HEK293 (cell line): Measurements from ENCODE around the gene LPCAT1.

Experiments
- CTCF ChIA-PET: fragments of 350-600 bp; formaldehyde crosslinking; extraction: SDS; loops from one replicate; lab custom pipeline; 2021; ENCODE audit warnings: antibody characterized with exemption; lab: Yijun Ruan, JAX
- POLR2A ChIA-PET: fragments of 300-600 bp; formaldehyde crosslinking; extraction: SDS; loops from one replicate; lab custom pipeline; 2020; ENCODE audit warnings: antibody characterized with exemption, inconsistent platforms; lab: Yijun Ruan, JAX
- H3K27ac ChIP-seq: fragments of 200-500 bp; sonication (Bioruptor generic); 2 replicates; pipeline ENCODE4 v1.5.1; 2014; ENCODE audit warnings: low read depth, low read length, control low read depth, inconsistent platforms; ENCODE audit errors: extremely low read depth
- H3K36me3 ChIP-seq, 2 experiments: fragments of 200-500 bp in 1 of 2; sonication (Bioruptor generic) in 1 of 2; 1 replicate in 1 of 2; 2 replicates in 1 of 2; pipeline ENCODE4 v1.5.1; 2014 to 2017; ENCODE audit warnings: inconsistent platforms in 2 of 2, low read length in 2 of 2; ENCODE audit not compliant: control insufficient read depth in 2 of 2, insufficient read depth in 1 of 2
- H3K4me1 ChIP-seq: fragments of 200-500 bp; sonication (Bioruptor generic); 2 replicates; pipeline ENCODE4 v1.5.1; 2014; ENCODE audit warnings: mild to moderate bottlenecking, low read length, inconsistent platforms; ENCODE audit not compliant: control insufficient read depth, insufficient read depth
- H3K4me3 ChIP-seq: 2 replicates; pipeline ENCODE4 v1.5.1; 2011; ENCODE audit warnings: low read depth, mild to moderate bottlenecking, control low read depth, low read length, moderate library complexity
- H3K9me3 ChIP-seq: fragments of 200-500 bp; sonication (Bioruptor generic); 2 replicates; pipeline ENCODE4 v1.5.1; 2014; ENCODE audit warnings: low read depth, low read length, inconsistent platforms; ENCODE audit not compliant: control insufficient read depth, insufficient read depth
- GLI2 ChIP-seq: fragments of 450-650 bp; formaldehyde crosslinking; IDR thresholded peaks from 2 replicates; pipeline ENCODE4; 2017; ENCODE audit warnings: missing biosample characterization, missing genetic modification characterization, low read depth, borderline replicate concordance
- INSM2 ChIP-seq: fragments of 450-650 bp; formaldehyde crosslinking; IDR thresholded peaks from 2 replicates; pipeline ENCODE4 v1.5.1; 2016; ENCODE audit warnings: missing biosample characterization, missing genetic modification characterization
- KLF10 ChIP-seq: fragments of 450-650 bp; IDR thresholded peaks from 2 replicates; pipeline ENCODE4 v1.5.1; 2018; ENCODE audit warnings: missing biosample characterization, mild to moderate bottlenecking, missing genetic modification characterization
- KLF7 ChIP-seq: fragments of 450-650 bp; formaldehyde crosslinking; IDR thresholded peaks from 2 replicates; pipeline ENCODE4 v1.5.1; 2016; ENCODE audit warnings: missing biosample characterization, missing genetic modification characterization, borderline replicate concordance
- KLF8 ChIP-seq: fragments of 450-650 bp; formaldehyde crosslinking; IDR thresholded peaks from 2 replicates; pipeline ENCODE4 v1.5.1; 2016; ENCODE audit warnings: missing biosample characterization, missing genetic modification characterization
- PATZ1 ChIP-seq: fragments of 450-650 bp; formaldehyde crosslinking; IDR thresholded peaks from 2 replicates; pipeline ENCODE4 v1.5.1; 2016; ENCODE audit warnings: missing biosample characterization, missing genetic modification characterization
- PRDM1 ChIP-seq: fragments of 450-650 bp; formaldehyde crosslinking; IDR thresholded peaks from 2 replicates; pipeline ENCODE4; 2016; ENCODE audit warnings: missing biosample characterization, missing genetic modification characterization
- YY1 ChIP-seq: fragments of 450-650 bp; formaldehyde crosslinking; IDR thresholded peaks from 2 replicates; pipeline ENCODE4 v1.5.1; 2018; ENCODE audit warnings: missing biosample characterization, missing genetic modification characterization
- ZEB2 ChIP-seq: fragments of 450-650 bp; formaldehyde crosslinking; IDR thresholded peaks from 2 replicates; pipeline ENCODE4 v1.5.1; 2016; ENCODE audit warnings: missing biosample characterization, missing genetic modification characterization
- ZFP37 ChIP-seq: fragments of 450-650 bp; formaldehyde crosslinking; IDR thresholded peaks from 2 replicates; pipeline ENCODE4 v1.5.1; 2016; ENCODE audit warnings: missing biosample characterization, missing genetic modification characterization
- ZNF132 ChIP-seq: fragments of 450-650 bp; formaldehyde crosslinking; IDR thresholded peaks from 2 replicates; pipeline ENCODE4 v1.5.1; 2017; ENCODE audit warnings: missing biosample characterization, missing genetic modification characterization, borderline replicate concordance
- ZNF18 ChIP-seq: fragments of 450-650 bp; formaldehyde crosslinking; IDR thresholded peaks from 2 replicates; pipeline ENCODE4 v1.5.1; 2016; ENCODE audit warnings: missing biosample characterization, missing genetic modification characterization
- ZNF2 ChIP-seq: fragments of 450-650 bp; formaldehyde crosslinking; IDR thresholded peaks from 2 replicates; pipeline ENCODE4 v1.5.1; 2016; ENCODE audit warnings: missing biosample characterization, missing genetic modification characterization
- ZNF211 ChIP-seq: fragments of 450-650 bp; formaldehyde crosslinking; IDR thresholded peaks from 2 replicates; pipeline ENCODE4 v1.5.1; 2016; ENCODE audit warnings: low read depth, missing biosample characterization, missing genetic modification characterization
- ZNF274 ChIP-seq, 2 experiments: fragments of 200-500 bp in 1 of 2; fragments of 450-650 bp in 1 of 2; sonication (Bioruptor generic) in 1 of 2; formaldehyde crosslinking in 1 of 2; IDR thresholded peaks; 2 replicates each; pipeline versions ENCODE4 v1.5.1 to v1.6.1; 2014 to 2016; ENCODE audit warnings: borderline replicate concordance in 1 of 2, inconsistent platforms in 1 of 2, low read length in 1 of 2, missing biosample characterization in 1 of 2, missing genetic modification characterization in 1 of 2
- ZNF324 ChIP-seq: fragments of 450-650 bp; formaldehyde crosslinking; IDR thresholded peaks from 2 replicates; pipeline ENCODE4 v1.5.1; 2016; ENCODE audit warnings: missing biosample characterization, missing genetic modification characterization
- ZNF398 ChIP-seq: fragments of 450-650 bp; formaldehyde crosslinking; IDR thresholded peaks from 2 replicates; pipeline ENCODE4 v1.5.1; 2017; ENCODE audit warnings: missing biosample characterization, missing genetic modification characterization
- ZNF423 ChIP-seq: fragments of 450-650 bp; formaldehyde crosslinking; IDR thresholded peaks from 2 replicates; pipeline ENCODE4 v1.5.1; 2016; ENCODE audit warnings: missing biosample characterization, missing genetic modification characterization
- ZNF529 ChIP-seq: fragments of 450-650 bp; formaldehyde crosslinking; IDR thresholded peaks from 2 replicates; pipeline ENCODE4 v1.5.1; 2017; ENCODE audit warnings: missing genetic modification characterization, missing biosample characterization; ENCODE audit not compliant: insufficient replicate concordance
- ZNF548 ChIP-seq: fragments of 450-650 bp; formaldehyde crosslinking; IDR thresholded peaks from 2 replicates; pipeline ENCODE4 v1.5.1; 2016; ENCODE audit warnings: missing biosample characterization, missing genetic modification characterization
- ZNF549 ChIP-seq: fragments of 450-650 bp; IDR thresholded peaks from 2 replicates; pipeline ENCODE4 v1.5.1; 2018; ENCODE audit warnings: missing biosample characterization, missing genetic modification characterization, mild to moderate bottlenecking, inconsistent platforms, moderate library complexity
- ZNF585B ChIP-seq: fragments of 450-650 bp; formaldehyde crosslinking; IDR thresholded peaks from 2 replicates; pipeline ENCODE4 v1.5.1; 2016; ENCODE audit warnings: missing biosample characterization, missing genetic modification characterization
- ZNF626 ChIP-seq: fragments of 450-650 bp; sonication (Bioruptor Pico); formaldehyde crosslinking; IDR thresholded peaks from 2 replicates; pipeline ENCODE4 v1.5.1; 2018; ENCODE audit warnings: missing biosample characterization, missing genetic modification characterization, inconsistent platforms
- ZNF660 ChIP-seq: fragments of 450-650 bp; IDR thresholded peaks from 2 replicates; pipeline ENCODE4 v1.5.1; 2018; ENCODE audit warnings: missing biosample characterization, mild to moderate bottlenecking, missing genetic modification characterization
- ZNF677 ChIP-seq: fragments of 450-650 bp; IDR thresholded peaks from 2 replicates; pipeline ENCODE4 v1.5.0; 2018; ENCODE audit warnings: missing biosample characterization, mild to moderate bottlenecking, missing genetic modification characterization, moderate library complexity
- ZNF701 ChIP-seq: fragments of 450-650 bp; formaldehyde crosslinking; IDR thresholded peaks from 2 replicates; pipeline ENCODE4 v1.5.1; 2016; ENCODE audit warnings: missing biosample characterization, missing genetic modification characterization
- ZNF747 ChIP-seq: fragments of 450-650 bp; formaldehyde crosslinking; IDR thresholded peaks from 2 replicates; pipeline ENCODE4 v1.5.1; 2016; ENCODE audit warnings: missing biosample characterization, missing genetic modification characterization

The LPCAT1 gene

GRCh38 chr5:1545126-1545804 lies 21.5 kb upstream of the LPCAT1 start:
- TF ChIP-seq ZEB2 (tag by site-specific recombination) (peak; percentile 100), ZNF18 (tag by site-specific recombination) (peak; percentile 53; the same call in 1 of the 2 replicates), KLF8 (tag by site-specific recombination) (no peak), YY1 (tag by site-specific recombination) (no peak), PRDM1 (tag by site-specific recombination) (no peak), ZNF701 (tag by site-specific recombination) (no peak), ZNF677 (tag by site-specific recombination) (no peak), INSM2 (0 out of 2 replicates have a peak, but pooled peaks have one; percentile 26), ZNF585B (tag by site-specific recombination) (no peak), ZNF529 (tag by site-specific recombination) (no peak)
- TF ChIP-seq, all 188 proteins: peak for 3
- Histone ChIP-seq H3K4me1 (no peaks in the 10 kb centered on the region), H3K27ac (no peak overlapping the region), H3K9me3 (no peaks in the 10 kb centered on the region), H3K4me3 (no peak overlapping the region), H3K36me3 (no peaks in the 10 kb centered on the region)
- POLR2A ChIA-PET = no interaction called here
- CTCF ChIA-PET = no interaction called here

GRCh38 chr5:1544294-1544961 lies 20.7 kb upstream of the LPCAT1 start:
- H3K4me3 ChIP-seq = no peak overlapping the region
- H3K27ac ChIP-seq = no peak overlapping the region
- POLR2A ChIA-PET = no interaction called here
- no peaks in the 10 kb centered on the region for H3K9me3 ChIP-seq
- H3K36me3 ChIP-seq = no peaks in the 10 kb centered on the region
- H3K4me1 ChIP-seq = no peaks in the 10 kb centered on the region
- CTCF ChIA-PET = no interaction called here
- no peak for TF ChIP-seq ZNF274 (IDR thresholded peaks at IDR 0.05; ENCODE audit: low read length)
- no peak for TF ChIP-seq ZNF274 (tag by site-specific recombination; IDR thresholded peaks at IDR 0.05; ENCODE audit: borderline replicate concordance)
- no peak for TF ChIP-seq ZNF211 (tag by site-specific recombination)
- no peak for TF ChIP-seq ZNF423 (tag by site-specific recombination)
- TF ChIP-seq ZNF324 = no peak
- TF ChIP-seq GLI2 (tag by site-specific recombination) = no peak
- TF ChIP-seq PATZ1 (tag by site-specific recombination) = no peak
- no peak for TF ChIP-seq ZFP37 (tag by site-specific recombination)
- no peak for TF ChIP-seq ZNF548 (tag by site-specific recombination)
- TF ChIP-seq ZNF549 (tag by site-specific recombination) = no peak
- no peak for TF ChIP-seq ZNF747
- no peak for TF ChIP-seq KLF7 (tag by site-specific recombination)
- TF ChIP-seq ZNF660 = no peak
- TF ChIP-seq ZNF398 = no peak
- TF ChIP-seq KLF10 (tag by site-specific recombination) = no peak
- TF ChIP-seq ZNF132 (tag by site-specific recombination) = no peak
- no peak for TF ChIP-seq ZNF2
- TF ChIP-seq ZNF626 (tag by site-specific recombination) = no peak
- TF ChIP-seq, all 188 proteins: peak for 0
